Measurements from ENCODE around the gene ATG101. TPM values are rescaled to one million over a fixed set of nuclear protein-coding genes. Genes with fewer than 3 reads are reported as not detected.

The ATG101 gene
- total and polyA plus RNA-seq, 2 experiments from 2014 or later: 27.7 to 60.3 TPM

DNA sequence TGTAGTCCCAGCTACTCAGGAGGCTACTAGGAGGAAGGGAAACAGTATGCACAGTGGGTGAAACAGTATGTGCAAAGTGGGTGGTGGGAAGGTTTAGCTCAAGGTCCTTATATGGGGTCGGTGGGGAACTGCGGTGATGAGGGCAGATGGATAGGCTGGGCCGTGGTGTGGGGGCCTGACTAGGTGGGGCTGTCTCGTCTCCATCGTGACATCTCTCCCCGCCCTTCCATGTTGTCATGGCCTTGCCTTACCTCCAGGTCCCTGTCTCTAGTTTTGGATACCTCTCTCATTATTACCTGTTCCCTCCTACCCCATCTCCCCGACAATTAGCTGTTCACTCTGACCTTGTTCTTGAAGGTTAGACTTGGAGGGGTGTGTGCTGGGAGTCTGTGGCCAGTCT, 22.9 kb upstream of the ATG101 start:
- Histone ChIP-seq H3K4me2 (no peak overlapping the region), H3K4me3 (no peak overlapping the region), H3K4me1 (ENCODE audit: insufficient read depth) (peaks cover 11% of the 10 kb centered on the region), H3K27ac (ENCODE audit: low read depth) (no peak overlapping the region), H3K79me2 (replicated peaks; ENCODE audit: insufficient read depth) (no peaks in the 10 kb centered on the region), H2AFZ (no peak overlapping the region), H3K9me2 (ENCODE audit: insufficient read depth) (no peaks in the 10 kb centered on the region), H4K20me1 (replicated peaks; ENCODE audit: insufficient read depth) (peaks cover 13% of the 10 kb centered on the region), H3F3A (replicated peaks; ENCODE audit: low read depth) (peaks cover 2% of the 10 kb centered on the region; the same call in 1 of the 2 replicates), H3K36me3 (ENCODE audit: insufficient read depth) (no peaks in the 10 kb centered on the region), H3K27me3 (ENCODE audit: insufficient read depth) (peaks cover 41% of the 10 kb centered on the region)
- peaks cover 23% of the 10 kb centered on the region for H3K4me1 Mint-ChIP-seq
- no peak overlapping the region for H3K4me3 Mint-ChIP-seq
- H3K27me3 Mint-ChIP-seq (ENCODE audit: insufficient read depth, low read depth, poor library complexity): peaks cover 35% of the 10 kb centered on the region
- no peak for DNase-seq (ENCODE audit: low spot score)
- H3K9me3 Mint-ChIP-seq: no peaks in the 10 kb centered on the region; the same call in 2 of the 3 replicates
- ATAC-seq: no peak
- peaks cover 11% of the 10 kb centered on the region; the same call in 2 of the 3 replicates for H3K36me3 Mint-ChIP-seq (ENCODE audit: low read depth)
- no peak overlapping the region for H3K27ac Mint-ChIP-seq
- TF ChIP-seq NANOG (IDR thresholded peaks at IDR 0.05; ENCODE audit: borderline replicate concordance): no peak
- TF ChIP-seq, protein P1, sequence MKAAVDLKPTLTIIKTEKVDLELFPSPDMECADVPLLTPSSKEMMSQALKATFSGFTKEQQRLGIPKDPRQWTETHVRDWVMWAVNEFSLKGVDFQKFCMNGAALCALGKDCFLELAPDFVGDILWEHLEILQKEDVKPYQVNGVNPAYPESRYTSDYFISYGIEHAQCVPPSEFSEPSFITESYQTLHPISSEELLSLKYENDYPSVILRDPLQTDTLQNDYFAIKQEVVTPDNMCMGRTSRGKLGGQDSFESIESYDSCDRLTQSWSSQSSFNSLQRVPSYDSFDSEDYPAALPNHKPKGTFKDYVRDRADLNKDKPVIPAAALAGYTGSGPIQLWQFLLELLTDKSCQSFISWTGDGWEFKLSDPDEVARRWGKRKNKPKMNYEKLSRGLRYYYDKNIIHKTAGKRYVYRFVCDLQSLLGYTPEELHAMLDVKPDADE (IDR thresholded peaks at IDR 0.05): no peak
- TF ChIP-seq, protein P2, sequence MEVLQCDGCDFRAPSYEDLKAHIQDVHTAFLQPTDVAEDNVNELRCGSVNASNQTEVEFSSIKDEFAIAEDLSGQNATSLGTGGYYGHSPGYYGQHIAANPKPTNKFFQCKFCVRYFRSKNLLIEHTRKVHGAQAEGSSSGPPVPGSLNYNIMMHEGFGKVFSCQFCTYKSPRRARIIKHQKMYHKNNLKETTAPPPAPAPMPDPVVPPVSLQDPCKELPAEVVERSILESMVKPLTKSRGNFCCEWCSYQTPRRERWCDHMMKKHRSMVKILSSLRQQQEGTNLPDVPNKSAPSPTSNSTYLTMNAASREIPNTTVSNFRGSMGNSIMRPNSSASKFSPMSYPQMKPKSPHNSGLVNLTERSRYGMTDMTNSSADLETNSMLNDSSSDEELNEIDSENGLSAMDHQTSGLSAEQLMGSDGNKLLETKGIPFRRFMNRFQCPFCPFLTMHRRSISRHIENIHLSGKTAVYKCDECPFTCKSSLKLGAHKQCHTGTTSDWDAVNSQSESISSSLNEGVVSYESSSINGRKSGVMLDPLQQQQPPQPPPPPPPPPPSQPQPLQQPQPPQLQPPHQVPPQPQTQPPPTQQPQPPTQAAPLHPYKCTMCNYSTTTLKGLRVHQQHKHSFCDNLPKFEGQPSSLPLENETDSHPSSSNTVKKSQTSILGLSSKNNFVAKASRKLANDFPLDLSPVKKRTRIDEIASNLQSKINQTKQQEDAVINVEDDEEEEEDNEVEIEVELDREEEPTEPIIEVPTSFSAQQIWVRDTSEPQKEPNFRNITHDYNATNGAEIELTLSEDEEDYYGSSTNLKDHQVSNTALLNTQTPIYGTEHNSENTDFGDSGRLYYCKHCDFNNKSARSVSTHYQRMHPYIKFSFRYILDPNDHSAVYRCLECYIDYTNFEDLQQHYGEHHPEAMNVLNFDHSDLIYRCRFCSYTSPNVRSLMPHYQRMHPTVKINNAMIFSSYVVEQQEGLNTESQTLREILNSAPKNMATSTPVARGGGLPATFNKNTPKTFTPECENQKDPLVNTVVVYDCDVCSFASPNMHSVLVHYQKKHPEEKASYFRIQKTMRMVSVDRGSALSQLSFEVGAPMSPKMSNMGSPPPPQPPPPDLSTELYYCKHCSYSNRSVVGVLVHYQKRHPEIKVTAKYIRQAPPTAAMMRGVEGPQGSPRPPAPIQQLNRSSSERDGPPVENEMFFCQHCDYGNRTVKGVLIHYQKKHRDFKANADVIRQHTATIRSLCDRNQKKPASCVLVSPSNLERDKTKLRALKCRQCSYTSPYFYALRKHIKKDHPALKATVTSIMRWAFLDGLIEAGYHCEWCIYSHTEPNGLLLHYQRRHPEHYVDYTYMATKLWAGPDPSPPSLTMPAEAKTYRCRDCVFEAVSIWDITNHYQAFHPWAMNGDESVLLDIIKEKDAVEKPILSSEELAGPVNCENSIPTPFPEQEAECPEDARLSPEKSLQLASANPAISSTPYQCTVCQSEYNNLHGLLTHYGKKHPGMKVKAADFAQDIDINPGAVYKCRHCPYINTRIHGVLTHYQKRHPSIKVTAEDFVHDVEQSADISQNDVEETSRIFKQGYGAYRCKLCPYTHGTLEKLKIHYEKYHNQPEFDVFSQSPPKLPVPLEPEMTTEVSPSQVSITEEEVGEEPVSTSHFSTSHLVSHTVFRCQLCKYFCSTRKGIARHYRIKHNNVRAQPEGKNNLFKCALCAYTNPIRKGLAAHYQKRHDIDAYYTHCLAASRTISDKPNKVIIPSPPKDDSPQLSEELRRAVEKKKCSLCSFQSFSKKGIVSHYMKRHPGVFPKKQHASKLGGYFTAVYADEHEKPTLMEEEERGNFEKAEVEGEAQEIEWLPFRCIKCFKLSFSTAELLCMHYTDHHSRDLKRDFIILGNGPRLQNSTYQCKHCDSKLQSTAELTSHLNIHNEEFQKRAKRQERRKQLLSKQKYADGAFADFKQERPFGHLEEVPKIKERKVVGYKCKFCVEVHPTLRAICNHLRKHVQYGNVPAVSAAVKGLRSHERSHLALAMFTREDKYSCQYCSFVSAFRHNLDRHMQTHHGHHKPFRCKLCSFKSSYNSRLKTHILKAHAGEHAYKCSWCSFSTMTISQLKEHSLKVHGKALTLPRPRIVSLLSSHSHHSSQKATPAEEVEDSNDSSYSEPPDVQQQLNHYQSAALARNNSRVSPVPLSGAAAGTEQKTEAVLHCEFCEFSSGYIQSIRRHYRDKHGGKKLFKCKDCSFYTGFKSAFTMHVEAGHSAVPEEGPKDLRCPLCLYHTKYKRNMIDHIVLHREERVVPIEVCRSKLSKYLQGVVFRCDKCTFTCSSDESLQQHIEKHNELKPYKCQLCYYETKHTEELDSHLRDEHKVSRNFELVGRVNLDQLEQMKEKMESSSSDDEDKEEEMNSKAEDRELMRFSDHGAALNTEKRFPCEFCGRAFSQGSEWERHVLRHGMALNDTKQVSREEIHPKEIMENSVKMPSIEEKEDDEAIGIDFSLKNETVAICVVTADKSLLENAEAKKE (CRISPR knock-in tag; IDR thresholded peaks at IDR 0.05): no peak
- no peak for TF ChIP-seq JUNB (IDR thresholded peaks at IDR 0.05; ENCODE audit: unreplicated experiment)
- no peak for TF ChIP-seq EZH2 (IDR thresholded peaks at IDR 0.05; ENCODE audit: low read depth, unreplicated experiment)
- no peak for TF ChIP-seq STAT1 (IDR thresholded peaks at IDR 0.05; ENCODE audit: unreplicated experiment)
- TF ChIP-seq, protein P3, sequence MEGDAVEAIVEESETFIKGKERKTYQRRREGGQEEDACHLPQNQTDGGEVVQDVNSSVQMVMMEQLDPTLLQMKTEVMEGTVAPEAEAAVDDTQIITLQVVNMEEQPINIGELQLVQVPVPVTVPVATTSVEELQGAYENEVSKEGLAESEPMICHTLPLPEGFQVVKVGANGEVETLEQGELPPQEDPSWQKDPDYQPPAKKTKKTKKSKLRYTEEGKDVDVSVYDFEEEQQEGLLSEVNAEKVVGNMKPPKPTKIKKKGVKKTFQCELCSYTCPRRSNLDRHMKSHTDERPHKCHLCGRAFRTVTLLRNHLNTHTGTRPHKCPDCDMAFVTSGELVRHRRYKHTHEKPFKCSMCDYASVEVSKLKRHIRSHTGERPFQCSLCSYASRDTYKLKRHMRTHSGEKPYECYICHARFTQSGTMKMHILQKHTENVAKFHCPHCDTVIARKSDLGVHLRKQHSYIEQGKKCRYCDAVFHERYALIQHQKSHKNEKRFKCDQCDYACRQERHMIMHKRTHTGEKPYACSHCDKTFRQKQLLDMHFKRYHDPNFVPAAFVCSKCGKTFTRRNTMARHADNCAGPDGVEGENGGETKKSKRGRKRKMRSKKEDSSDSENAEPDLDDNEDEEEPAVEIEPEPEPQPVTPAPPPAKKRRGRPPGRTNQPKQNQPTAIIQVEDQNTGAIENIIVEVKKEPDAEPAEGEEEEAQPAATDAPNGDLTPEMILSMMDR (conservative IDR thresholded peaks at IDR 0.05; ENCODE audit: low read depth in 2 of 2): no peak
- no peak for TF ChIP-seq EZH2phosphoT487 (IDR thresholded peaks at IDR 0.05; ENCODE audit: unreplicated experiment)
- no peak for TF ChIP-seq ZNF331 (CRISPR knock-in tag; IDR thresholded peaks at IDR 0.05; ENCODE audit: low read depth)
- no peak for TF ChIP-seq POLR2AphosphoS5 (IDR thresholded peaks at IDR 0.05; ENCODE audit: low read depth)
- TF ChIP-seq, protein P4, sequence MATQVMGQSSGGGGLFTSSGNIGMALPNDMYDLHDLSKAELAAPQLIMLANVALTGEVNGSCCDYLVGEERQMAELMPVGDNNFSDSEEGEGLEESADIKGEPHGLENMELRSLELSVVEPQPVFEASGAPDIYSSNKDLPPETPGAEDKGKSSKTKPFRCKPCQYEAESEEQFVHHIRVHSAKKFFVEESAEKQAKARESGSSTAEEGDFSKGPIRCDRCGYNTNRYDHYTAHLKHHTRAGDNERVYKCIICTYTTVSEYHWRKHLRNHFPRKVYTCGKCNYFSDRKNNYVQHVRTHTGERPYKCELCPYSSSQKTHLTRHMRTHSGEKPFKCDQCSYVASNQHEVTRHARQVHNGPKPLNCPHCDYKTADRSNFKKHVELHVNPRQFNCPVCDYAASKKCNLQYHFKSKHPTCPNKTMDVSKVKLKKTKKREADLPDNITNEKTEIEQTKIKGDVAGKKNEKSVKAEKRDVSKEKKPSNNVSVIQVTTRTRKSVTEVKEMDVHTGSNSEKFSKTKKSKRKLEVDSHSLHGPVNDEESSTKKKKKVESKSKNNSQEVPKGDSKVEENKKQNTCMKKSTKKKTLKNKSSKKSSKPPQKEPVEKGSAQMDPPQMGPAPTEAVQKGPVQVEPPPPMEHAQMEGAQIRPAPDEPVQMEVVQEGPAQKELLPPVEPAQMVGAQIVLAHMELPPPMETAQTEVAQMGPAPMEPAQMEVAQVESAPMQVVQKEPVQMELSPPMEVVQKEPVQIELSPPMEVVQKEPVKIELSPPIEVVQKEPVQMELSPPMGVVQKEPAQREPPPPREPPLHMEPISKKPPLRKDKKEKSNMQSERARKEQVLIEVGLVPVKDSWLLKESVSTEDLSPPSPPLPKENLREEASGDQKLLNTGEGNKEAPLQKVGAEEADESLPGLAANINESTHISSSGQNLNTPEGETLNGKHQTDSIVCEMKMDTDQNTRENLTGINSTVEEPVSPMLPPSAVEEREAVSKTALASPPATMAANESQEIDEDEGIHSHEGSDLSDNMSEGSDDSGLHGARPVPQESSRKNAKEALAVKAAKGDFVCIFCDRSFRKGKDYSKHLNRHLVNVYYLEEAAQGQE (IDR thresholded peaks at IDR 0.05; ENCODE audit: unreplicated experiment): no peak
- TF ChIP-seq CREB1 (CRISPR knock-in tag; IDR thresholded peaks at IDR 0.05; ENCODE audit: low read depth): no peak
- no peak for TF ChIP-seq ZNF114 (CRISPR knock-in tag; IDR thresholded peaks at IDR 0.05)
